Adipocyte (in vitro differentiated cells): Measurements from ENCODE around the gene PLXNA4.

Experiments used
- DNase-seq: peaks from one replicate; pipeline ENCODE4 v3.0.0-alpha.2; 2015; ENCODE audit warnings: low read depth
- H3K27me3 ChIP-seq: replicated peaks from 2 replicates; pipeline ENCODE4 v1.7.0; 2013; ENCODE audit warnings: mild to moderate bottlenecking, low read length, moderate library complexity; ENCODE audit not compliant: control insufficient read depth, insufficient read depth
- H3K36me3 ChIP-seq: 2 replicates; pipeline ENCODE4 v1.7.0; 2013; ENCODE audit warnings: low read length, mild to moderate bottlenecking, moderate library complexity; ENCODE audit not compliant: control insufficient read depth, insufficient read depth, severe bottlenecking
- H3K4me1 ChIP-seq: 2 replicates; pipeline ENCODE4 v1.7.0; 2013; ENCODE audit warnings: mild to moderate bottlenecking, low read length, moderate library complexity; ENCODE audit not compliant: control insufficient read depth, insufficient read depth
- H3K4me3 ChIP-seq: 2 replicates; pipeline ENCODE4 v1.7.0; 2013; ENCODE audit warnings: mild to moderate bottlenecking, low read length, moderate library complexity
- H3K9ac ChIP-seq: 2 replicates; pipeline ENCODE4 v1.7.0; 2013; ENCODE audit warnings: mild to moderate bottlenecking, low read length, moderate library complexity
- H3K9me3 ChIP-seq: 2 replicates; pipeline ENCODE4 v1.7.0; 2013; ENCODE audit warnings: mild to moderate bottlenecking, low read length, moderate library complexity; ENCODE audit not compliant: control insufficient read depth

The PLXNA4 gene

GRCh38 chr7:132321387-132321786, 254.9 kb downstream of the PLXNA4 start:
- Histone ChIP-seq H3K9me3 (no peaks in the 10 kb centered on the region), H3K9ac (no peak overlapping the region), H3K4me1 (peaks cover 26% of the 10 kb centered on the region), H3K36me3 (no peaks in the 10 kb centered on the region), H3K27me3 (no peaks in the 10 kb centered on the region), H3K4me3 (no peak overlapping the region)
- no peak for DNase-seq

- Histone ChIP-seq H3K4me1 (peaks cover 26% of the 10 kb centered on the region), H3K4me3 (no peak overlapping the region), H3K9ac (no peak overlapping the region), H3K9me3 (no peaks in the 10 kb centered on the region), H3K27me3 (no peaks in the 10 kb centered on the region), H3K36me3 (no peaks in the 10 kb centered on the region)
- DNase-seq: no peak
Observed at GRCh38 chr7:132319481-132319880, 256.8 kb downstream of the PLXNA4 start.

- peak overlapping the region; percentile 70 for H3K9ac ChIP-seq
- H3K36me3 ChIP-seq: no peaks in the 10 kb centered on the region
- peaks cover 24% of the 10 kb centered on the region for H3K4me1 ChIP-seq
- H3K27me3 ChIP-seq: no peaks in the 10 kb centered on the region
- H3K9me3 ChIP-seq: no peaks in the 10 kb centered on the region
- peak overlapping the region; percentile 18 for H3K4me3 ChIP-seq
- peak; percentile 91 for DNase-seq
Observed at GRCh38 chr7:132318352-132319318, 257.6 kb downstream of the PLXNA4 start.

- Histone ChIP-seq H3K9me3 (no peaks in the 10 kb centered on the region), H3K36me3 (no peaks in the 10 kb centered on the region), H3K9ac (peak overlapping the region; percentile 70), H3K4me1 (peaks cover 22% of the 10 kb centered on the region), H3K4me3 (peak overlapping the region; percentile 18), H3K27me3 (no peaks in the 10 kb centered on the region)
- no peak for DNase-seq
Observed at GRCh38 chr7:132317701-132318351, 258.4 kb downstream of the PLXNA4 start.

GRCh38 chr7:132312531-132313055, 263.7 kb downstream of the PLXNA4 start:
- H3K4me3 ChIP-seq: no peak overlapping the region
- no peaks in the 10 kb centered on the region for H3K36me3 ChIP-seq
- no peak overlapping the region for H3K9ac ChIP-seq
- H3K9me3 ChIP-seq: no peaks in the 10 kb centered on the region
- DNase-seq: no peak
- peaks cover 5% of the 10 kb centered on the region for H3K4me1 ChIP-seq
- no peaks in the 10 kb centered on the region for H3K27me3 ChIP-seq

- no peaks in the 10 kb centered on the region for H3K27me3 ChIP-seq
- H3K4me1 ChIP-seq: no peaks in the 10 kb centered on the region
- H3K9me3 ChIP-seq: no peaks in the 10 kb centered on the region
- no peak overlapping the region for H3K4me3 ChIP-seq
- no peak for DNase-seq
- H3K9ac ChIP-seq: no peak overlapping the region
- H3K36me3 ChIP-seq: no peaks in the 10 kb centered on the region
Observed at GRCh38 chr7:132311733-132312132, 264.5 kb downstream of the PLXNA4 start.

- no peak for DNase-seq
- Histone ChIP-seq H3K4me1 (no peaks in the 10 kb centered on the region), H3K36me3 (no peaks in the 10 kb centered on the region), H3K9ac (no peak overlapping the region), H3K27me3 (no peaks in the 10 kb centered on the region), H3K4me3 (no peak overlapping the region), H3K9me3 (no peaks in the 10 kb centered on the region)
Observed at GRCh38 chr7:132309102-132309805, 267.0 kb downstream of the PLXNA4 start.

- no peak for DNase-seq
- Histone ChIP-seq H3K9ac (no peak overlapping the region), H3K27me3 (no peaks in the 10 kb centered on the region), H3K36me3 (no peaks in the 10 kb centered on the region), H3K4me1 (no peaks in the 10 kb centered on the region), H3K9me3 (no peaks in the 10 kb centered on the region), H3K4me3 (no peak overlapping the region)
Observed at GRCh38 chr7:132307465-132307864, 268.8 kb downstream of the PLXNA4 start.

GRCh38 chr7:132300599-132301277, 275.5 kb downstream of the PLXNA4 start:
- H3K4me1 ChIP-seq: peaks cover 12% of the 10 kb centered on the region
- H3K9ac ChIP-seq: no peak overlapping the region
- DNase-seq: no peak
- H3K36me3 ChIP-seq: peaks cover 18% of the 10 kb centered on the region
- no peaks in the 10 kb centered on the region for H3K9me3 ChIP-seq
- H3K27me3 ChIP-seq: no peaks in the 10 kb centered on the region
- no peak overlapping the region for H3K4me3 ChIP-seq

GRCh38 chr7:132298790-132299189, 277.5 kb downstream of the PLXNA4 start:
- no peaks in the 10 kb centered on the region for H3K27me3 ChIP-seq
- DNase-seq: peak; percentile 4
- H3K36me3 ChIP-seq: peaks cover 30% of the 10 kb centered on the region
- no peak overlapping the region for H3K9ac ChIP-seq
- no peaks in the 10 kb centered on the region for H3K9me3 ChIP-seq
- peaks cover 12% of the 10 kb centered on the region for H3K4me1 ChIP-seq
- H3K4me3 ChIP-seq: no peak overlapping the region
